Fibroblast of lung (primary cell): ENCODE results near the gene PSMB11. TPM values are rescaled to one million over a fixed set of nuclear protein-coding genes. Genes with fewer than 3 reads are reported as not detected.

Experiments used
- DNase-seq, 2 donors: peaks; one replicate each; pipeline versions ENCODE4 v3.0.0 to v3.0.0-alpha.2; 2010; ENCODE audit warnings: low read depth in 2 of 2
- H2AFZ ChIP-seq: 2 replicates; pipeline ENCODE4 v1.5.1; 2012; ENCODE audit warnings: low read length, control low read depth, inconsistent platforms
- H3K27ac ChIP-seq: 2 replicates; pipeline ENCODE4 v1.5.1; 2011; ENCODE audit warnings: low read length, control low read depth; ENCODE audit not compliant: insufficient read depth
- H3K27me3 ChIP-seq: 2 replicates; pipeline ENCODE4 v1.5.1; 2011; ENCODE audit warnings: mild to moderate bottlenecking, low read length; ENCODE audit not compliant: control insufficient read depth, insufficient read depth
- H3K36me3 ChIP-seq: 2 replicates; pipeline ENCODE4 v1.5.1; 2011; ENCODE audit warnings: low read length; ENCODE audit not compliant: control insufficient read depth, insufficient read depth
- H3K4me1 ChIP-seq: 2 replicates; pipeline ENCODE4 v1.5.1; 2011; ENCODE audit warnings: low read length; ENCODE audit not compliant: control insufficient read depth, insufficient read depth; ENCODE audit errors: extremely low read depth
- H3K4me2 ChIP-seq: 2 replicates; pipeline ENCODE4 v1.5.1; 2011; ENCODE audit warnings: low read length, control low read depth; ENCODE audit not compliant: insufficient read depth; ENCODE audit errors: extremely low read depth
- H3K4me3 ChIP-seq, 4 experiments: fragments of 200-600 bp in 1 of 4; sonication (generic) in 1 of 4; replicated peaks in 1 of 4; 2 replicates each; pipeline ENCODE4 v1.5.1; 2011 to 2016; ENCODE audit warnings: low read length in 4 of 4, low read depth in 3 of 4, mild to moderate bottlenecking in 3 of 4, control low read depth in 2 of 4, inconsistent platforms in 1 of 4, mixed read lengths in 1 of 4; ENCODE audit not compliant: insufficient read depth in 1 of 4; ENCODE audit errors: control extremely low read depth in 1 of 4
- H3K79me2 ChIP-seq: 2 replicates; pipeline ENCODE4 v1.5.1; 2012; ENCODE audit warnings: mild to moderate bottlenecking, low read length, inconsistent platforms; ENCODE audit not compliant: control insufficient read depth, insufficient read depth
- H3K9ac ChIP-seq: 2 replicates; pipeline ENCODE4 v1.5.1; 2011; ENCODE audit warnings: mild to moderate bottlenecking, low read length, control low read depth; ENCODE audit not compliant: insufficient read depth
- H3K9me3 ChIP-seq: 2 replicates; pipeline ENCODE4 v1.5.1; 2012; ENCODE audit warnings: low read depth, low read length; ENCODE audit not compliant: control insufficient read depth, insufficient read depth
- H4K20me1 ChIP-seq: 2 replicates; pipeline ENCODE4 v1.5.1; 2011; ENCODE audit warnings: low read length; ENCODE audit not compliant: control insufficient read depth, insufficient read depth; ENCODE audit errors: extremely low read depth
- EZH2 ChIP-seq: IDR thresholded peaks from 2 replicates; pipeline ENCODE4 v1.5.1; 2012; ENCODE audit warnings: low read length, control low read depth, mild to moderate bottlenecking; ENCODE audit errors: missing control alignments
- polyA plus RNA-seq, 2 donors: library from polyadenylated mRNA; depleted of rRNA in 1 of 2; stranded (reverse) in 1 of 2; unstranded in 1 of 2; fragments of >200 nt; gene quantifications; 2 replicates each; pipeline ENCODE4 v1.2.1, GENCODE V29; 2011 to 2012; ENCODE audit warnings: missing spikeins in 1 of 2
- total RNA-seq: library from RNA; depleted of rRNA; stranded (reverse); fragments of >200 nt; gene quantifications from 2 replicates; pipeline ENCODE4 v1.2.1, GENCODE V29; 2014
- TF ChIP-seq, protein P1 (sequence below), 2 donors: IDR thresholded peaks in 1 of 2; conservative IDR thresholded peaks in 1 of 2; 1 replicate in 1 of 2; 2 replicates in 1 of 2; pipeline ENCODE4 v1.5.1; 2011 to 2012; ENCODE audit warnings: low read length in 2 of 2, control low read depth in 1 of 2, inconsistent platforms in 1 of 2, low read depth in 1 of 2, mild to moderate bottlenecking in 1 of 2

PSMB11 gene
- total and polyA plus RNA-seq, 2 donors (not counting 1 experiment from before 2014, with no cell fraction given), result under 0.01 TPM; not detected in 1

DNA sequence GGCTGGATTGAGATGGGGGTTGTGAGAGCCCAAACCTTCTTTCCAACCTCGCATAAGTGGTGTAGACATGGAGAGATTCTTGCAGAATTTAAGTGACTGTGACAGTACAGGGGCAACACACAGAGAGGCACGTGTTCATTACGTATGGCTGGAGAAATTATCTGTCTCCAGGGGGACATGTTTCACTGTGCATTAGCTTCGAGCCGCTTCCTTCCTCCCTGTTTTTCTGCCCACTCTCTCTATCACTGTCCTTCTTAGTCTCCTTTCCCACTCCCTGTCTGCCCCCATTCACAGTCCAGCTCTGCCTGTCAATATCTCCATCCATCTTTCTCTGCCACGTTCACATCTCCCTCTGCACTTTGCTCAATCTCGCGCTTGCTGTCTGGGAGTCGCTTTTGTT lies 20.6 kb upstream of the PSMB11 start:
- H3K36me3 ChIP-seq, result peaks cover 3% of the 10 kb centered on the region
- no peaks in the 10 kb centered on the region for H3K4me1 ChIP-seq
- H3K9me3 ChIP-seq, result no peaks in the 10 kb centered on the region
- DNase-seq, result no peak
- H3K27ac ChIP-seq, result no peak overlapping the region
- no peaks in the 10 kb centered on the region for H4K20me1 ChIP-seq
- no peak for TF ChIP-seq EZH2
- TF ChIP-seq, protein P1, sequence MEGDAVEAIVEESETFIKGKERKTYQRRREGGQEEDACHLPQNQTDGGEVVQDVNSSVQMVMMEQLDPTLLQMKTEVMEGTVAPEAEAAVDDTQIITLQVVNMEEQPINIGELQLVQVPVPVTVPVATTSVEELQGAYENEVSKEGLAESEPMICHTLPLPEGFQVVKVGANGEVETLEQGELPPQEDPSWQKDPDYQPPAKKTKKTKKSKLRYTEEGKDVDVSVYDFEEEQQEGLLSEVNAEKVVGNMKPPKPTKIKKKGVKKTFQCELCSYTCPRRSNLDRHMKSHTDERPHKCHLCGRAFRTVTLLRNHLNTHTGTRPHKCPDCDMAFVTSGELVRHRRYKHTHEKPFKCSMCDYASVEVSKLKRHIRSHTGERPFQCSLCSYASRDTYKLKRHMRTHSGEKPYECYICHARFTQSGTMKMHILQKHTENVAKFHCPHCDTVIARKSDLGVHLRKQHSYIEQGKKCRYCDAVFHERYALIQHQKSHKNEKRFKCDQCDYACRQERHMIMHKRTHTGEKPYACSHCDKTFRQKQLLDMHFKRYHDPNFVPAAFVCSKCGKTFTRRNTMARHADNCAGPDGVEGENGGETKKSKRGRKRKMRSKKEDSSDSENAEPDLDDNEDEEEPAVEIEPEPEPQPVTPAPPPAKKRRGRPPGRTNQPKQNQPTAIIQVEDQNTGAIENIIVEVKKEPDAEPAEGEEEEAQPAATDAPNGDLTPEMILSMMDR (conservative IDR thresholded peaks at IDR 0.05 in 1 of 2, IDR thresholded peaks at IDR 0.05 in 1 of 2; ENCODE audit: low read depth in 1 of 2, low read length in 2 of 2), result no peak
- no peak overlapping the region for H3K9ac ChIP-seq
- no peak overlapping the region for H2AFZ ChIP-seq
- H3K4me2 ChIP-seq, result no peak overlapping the region
- no peak overlapping the region for H3K4me3 ChIP-seq
- no peaks in the 10 kb centered on the region for H3K79me2 ChIP-seq
- no peaks in the 10 kb centered on the region for H3K27me3 ChIP-seq

DNA sequence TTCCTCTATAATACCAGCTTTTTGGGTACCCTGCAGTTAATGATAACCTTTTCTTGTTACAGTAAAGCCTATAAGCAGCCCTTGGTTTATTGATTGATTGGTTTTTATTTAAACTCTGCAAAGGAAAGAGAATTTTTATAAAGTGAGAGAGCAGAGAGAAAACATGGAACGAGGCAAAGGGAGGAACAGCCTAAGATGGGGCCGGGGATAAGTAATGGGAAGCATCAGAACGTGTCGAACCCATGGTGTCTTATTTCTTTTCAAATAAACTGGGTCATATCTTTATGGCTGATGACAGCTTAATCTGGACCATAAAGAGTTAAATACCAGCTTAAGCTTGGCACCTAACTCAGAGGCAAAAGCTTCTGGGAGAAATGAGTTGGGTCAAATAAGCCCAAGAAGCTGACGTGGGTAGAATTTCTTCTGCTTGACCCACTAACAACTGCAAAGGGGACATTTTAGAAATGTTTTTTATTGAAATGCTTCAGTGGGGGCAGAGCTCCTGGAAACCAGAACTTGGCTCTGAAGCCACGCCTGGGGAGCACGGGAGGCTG lies 20.0 kb upstream of the PSMB11 start:
- peaks cover 3% of the 10 kb centered on the region for H3K36me3 ChIP-seq
- H4K20me1 ChIP-seq, result no peaks in the 10 kb centered on the region
- H3K4me1 ChIP-seq, result no peaks in the 10 kb centered on the region
- H3K27me3 ChIP-seq, result no peaks in the 10 kb centered on the region
- H3K4me2 ChIP-seq, result no peak overlapping the region
- H2AFZ ChIP-seq, result no peak overlapping the region
- no peak for DNase-seq
- no peaks in the 10 kb centered on the region for H3K9me3 ChIP-seq
- no peak overlapping the region for H3K27ac ChIP-seq
- no peak for TF ChIP-seq EZH2
- TF ChIP-seq, protein P1 (conservative IDR thresholded peaks at IDR 0.05 in 1 of 2, IDR thresholded peaks at IDR 0.05 in 1 of 2; ENCODE audit: low read depth in 1 of 2, low read length in 2 of 2), result no peak
- H3K9ac ChIP-seq, result no peak overlapping the region
- no peaks in the 10 kb centered on the region for H3K79me2 ChIP-seq
- no peak overlapping the region for H3K4me3 ChIP-seq

DNA sequence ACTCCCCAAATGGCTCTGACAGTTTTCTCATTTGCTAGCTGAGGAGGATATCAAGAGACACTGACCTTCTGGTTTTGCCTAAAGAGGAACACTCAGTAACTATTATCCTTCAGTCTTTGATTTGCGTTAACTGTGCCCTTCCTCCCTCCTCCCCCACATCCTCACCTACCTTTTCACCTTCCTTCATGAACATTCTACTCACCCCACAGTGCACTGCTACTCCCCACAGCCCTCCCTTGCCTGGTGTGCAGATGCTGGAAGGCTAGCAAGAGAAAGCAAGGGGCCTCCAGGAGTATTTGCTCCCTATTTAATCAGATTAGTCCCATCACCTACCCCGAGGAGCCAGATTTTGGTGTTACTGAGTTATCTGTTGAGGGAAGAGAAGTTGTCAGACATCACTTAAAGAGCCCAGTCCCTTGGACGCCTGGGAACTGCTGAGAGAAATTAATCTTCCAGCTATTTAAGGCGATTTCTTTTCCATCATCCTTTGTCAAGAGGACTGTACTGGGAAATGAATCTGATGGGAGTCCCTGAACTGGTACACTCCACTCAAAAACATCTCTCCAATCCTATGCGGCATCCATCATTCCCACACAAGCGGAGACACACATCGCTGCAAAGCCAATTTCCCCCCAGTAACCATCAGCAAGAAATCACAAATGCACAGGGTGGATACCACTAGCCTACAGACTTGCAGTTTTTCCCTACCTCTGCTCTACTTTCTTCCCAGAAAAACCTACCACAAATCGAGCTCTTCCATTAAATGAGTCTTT lies 18.8 kb upstream of the PSMB11 start:
- Histone ChIP-seq H4K20me1 (no peaks in the 10 kb centered on the region), H3K79me2 (no peaks in the 10 kb centered on the region), H3K9ac (no peak overlapping the region), H3K27ac (no peak overlapping the region), H3K4me2 (no peak overlapping the region), H3K27me3 (no peaks in the 10 kb centered on the region), H3K4me1 (no peaks in the 10 kb centered on the region), H3K4me3 (no peak overlapping the region), H3K9me3 (no peaks in the 10 kb centered on the region), H2AFZ (no peak overlapping the region), H3K36me3 (peaks cover 3% of the 10 kb centered on the region)
- no peak for DNase-seq
- TF ChIP-seq EZH2, result no peak
